A673 (cell line): Measurements from ENCODE around the gene PLOD2.

Experiments used
- EZH2 ChIP-seq: fragments of 200-600 bp; sonication (generic); IDR thresholded peaks from 2 replicates; pipeline ENCODE4 v1.6.1; 2017; ENCODE audit warnings: borderline replicate concordance, low read depth, mild to moderate bottlenecking, mixed read lengths, antibody characterized with exemption, low read length; ENCODE audit not compliant: poor library complexity, severe bottlenecking
- TF ChIP-seq, protein P1 (sequence below): fragments of 300-800, 200-600 bp; sonication (generic); conservative IDR thresholded peaks from 2 replicates; pipeline ENCODE4 v1.5.1; 2017; ENCODE audit warnings: low read depth, mild to moderate bottlenecking, antibody characterized with exemption, low read length, moderate library complexity, mixed read lengths

DNA sequence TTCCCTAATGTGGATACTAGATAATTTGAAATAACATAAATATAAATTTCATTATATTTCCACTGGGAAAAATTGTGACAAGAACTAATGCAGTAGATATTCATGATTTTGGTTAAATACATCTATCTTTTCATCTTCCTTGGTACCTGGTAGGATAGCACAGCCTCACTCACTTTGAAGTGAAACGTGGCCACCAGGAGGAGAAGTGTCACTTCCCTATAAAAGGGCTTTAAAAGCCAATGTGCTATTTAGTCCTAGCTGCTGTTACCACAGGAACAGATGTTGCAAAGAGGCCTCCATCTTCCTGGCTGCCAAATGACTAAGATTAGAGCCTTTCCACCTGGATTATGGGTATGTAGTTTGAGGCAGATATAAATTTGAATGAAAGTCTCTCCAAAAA lies 140.0 kb downstream of the PLOD2 start:
- TF ChIP-seq, protein P1, sequence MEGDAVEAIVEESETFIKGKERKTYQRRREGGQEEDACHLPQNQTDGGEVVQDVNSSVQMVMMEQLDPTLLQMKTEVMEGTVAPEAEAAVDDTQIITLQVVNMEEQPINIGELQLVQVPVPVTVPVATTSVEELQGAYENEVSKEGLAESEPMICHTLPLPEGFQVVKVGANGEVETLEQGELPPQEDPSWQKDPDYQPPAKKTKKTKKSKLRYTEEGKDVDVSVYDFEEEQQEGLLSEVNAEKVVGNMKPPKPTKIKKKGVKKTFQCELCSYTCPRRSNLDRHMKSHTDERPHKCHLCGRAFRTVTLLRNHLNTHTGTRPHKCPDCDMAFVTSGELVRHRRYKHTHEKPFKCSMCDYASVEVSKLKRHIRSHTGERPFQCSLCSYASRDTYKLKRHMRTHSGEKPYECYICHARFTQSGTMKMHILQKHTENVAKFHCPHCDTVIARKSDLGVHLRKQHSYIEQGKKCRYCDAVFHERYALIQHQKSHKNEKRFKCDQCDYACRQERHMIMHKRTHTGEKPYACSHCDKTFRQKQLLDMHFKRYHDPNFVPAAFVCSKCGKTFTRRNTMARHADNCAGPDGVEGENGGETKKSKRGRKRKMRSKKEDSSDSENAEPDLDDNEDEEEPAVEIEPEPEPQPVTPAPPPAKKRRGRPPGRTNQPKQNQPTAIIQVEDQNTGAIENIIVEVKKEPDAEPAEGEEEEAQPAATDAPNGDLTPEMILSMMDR = no peak; the same call in 1 of the 2 replicates
- no peak for TF ChIP-seq EZH2
